OCI-LY7 (cell line): Measurements from ENCODE around the gene ANKRD9. TPM values are rescaled to one million over a fixed set of nuclear protein-coding genes. Genes with fewer than 3 reads are reported as not detected.

Source experiments
- BruUV-seq: library from RNA; stranded (reverse); fragments of 400-500 nt; replicated peaks from 2 replicates; lab custom pipeline; 2021; lab: Mats Ljungman, UMichigan
- CTCF ChIA-PET: fragments of 300-600 bp; sonication (Branson Sonifier 250); formaldehyde crosslinking; loops from one replicate; lab custom pipeline; 2022; ENCODE audit warnings: antibody characterized with exemption; ENCODE audit not compliant: unreplicated experiment; lab: Charles Lee
- POLR2A ChIA-PET: fragments of 300-600 bp; sonication (Branson Sonifier 250); formaldehyde crosslinking; loops from one replicate; lab custom pipeline; 2022; ENCODE audit warnings: antibody characterized with exemption; lab: Charles Lee
- DNase-seq: peaks from one replicate; pipeline ENCODE4 v3.0.0-alpha.2; 2015; ENCODE audit warnings: low spot score
- H2AFZ ChIP-seq: fragments of 200-600 bp; sonication (generic), shearing (Covaris generic); 2 replicates; pipeline ENCODE4 v1.6.1; 2014; ENCODE audit warnings: mild to moderate bottlenecking, antibody characterized with exemption, low read length, moderate library complexity
- H3K27ac ChIP-seq: fragments of 200-600 bp; sonication (generic); 2 replicates; pipeline ENCODE4 v1.5.1; 2014; ENCODE audit warnings: mixed run types, low read depth, mild to moderate bottlenecking, moderate library complexity, low read length, inconsistent platforms; ENCODE audit not compliant: poor library complexity, severe bottlenecking
- H3K36me3 ChIP-seq: fragments of 200-600 bp; sonication (generic); 2 replicates; pipeline ENCODE4 v1.6.1; 2014; ENCODE audit warnings: mild to moderate bottlenecking, antibody characterized with exemption, low read length, moderate library complexity, mixed read lengths; ENCODE audit not compliant: insufficient read depth
- H3K4me1 ChIP-seq: fragments of 200-600 bp; sonication (generic); 2 replicates; pipeline ENCODE4 v1.5.1; 2014; ENCODE audit warnings: mild to moderate bottlenecking, low read length; ENCODE audit not compliant: insufficient read depth, poor library complexity, severe bottlenecking
- H3K4me2 ChIP-seq: fragments of 200-600 bp; sonication (generic); 2 replicates; pipeline ENCODE4 v1.6.1; 2014; ENCODE audit warnings: mild to moderate bottlenecking, low read length
- H3K4me3 ChIP-seq: fragments of 200-600 bp; sonication (generic); 2 replicates; pipeline ENCODE4 v1.5.1; 2014; ENCODE audit warnings: mild to moderate bottlenecking, low read depth, low read length; ENCODE audit not compliant: poor library complexity, severe bottlenecking
- H3K79me2 ChIP-seq: fragments of 200-600 bp; sonication (generic); 2 replicates; pipeline ENCODE4 v1.6.1; 2016; ENCODE audit warnings: low read depth, mild to moderate bottlenecking, low read length, moderate library complexity, mixed read lengths; ENCODE audit not compliant: insufficient read depth
- H3K9me2 ChIP-seq: fragments of 200-600 bp; sonication (generic); 2 replicates; pipeline ENCODE4 v1.6.1; 2016; ENCODE audit warnings: mild to moderate bottlenecking, low read length, mixed read lengths; ENCODE audit not compliant: insufficient read depth
- H3K9me3 ChIP-seq: fragments of 200-600 bp; sonication (generic); 2 replicates; pipeline ENCODE4 v1.6.1; 2014; ENCODE audit warnings: mild to moderate bottlenecking, mixed run types, low read length, mixed read lengths
- H4K20me1 ChIP-seq: fragments of 200-600 bp; sonication (generic); 2 replicates; pipeline ENCODE4 v1.6.1; 2014; ENCODE audit warnings: mild to moderate bottlenecking, antibody characterized with exemption, low read length, moderate library complexity, mixed read lengths; ENCODE audit not compliant: insufficient read depth
- CTCF ChIP-seq: fragments of 200-600 bp; sonication (generic); conservative IDR thresholded peaks from 2 replicates; pipeline ENCODE4 v1.5.1; 2014; ENCODE audit warnings: mild to moderate bottlenecking, antibody characterized with exemption, low read length, moderate library complexity, mixed read lengths
- EZH2phosphoT487 ChIP-seq: fragments of 200-600 bp; sonication (generic); IDR thresholded peaks from 2 replicates; pipeline ENCODE4 v1.6.1; 2018; ENCODE audit warnings: low read depth, borderline replicate concordance, mild to moderate bottlenecking, mixed run types, antibody characterized with exemption, low read length, moderate library complexity, mixed read lengths
- intact Hi-C: fragments of 100-400 bp; cut with micrococcal nuclease; formaldehyde crosslinking; loops from one replicate; pipeline ENCODE4 v1.10.0; 2022; ENCODE audit not compliant: unreplicated experiment
- total RNA-seq, 2 experiments: library from RNA; depleted of rRNA in 1 of 2; stranded (reverse); fragments of >200 nt in 1 of 2; shearing (Covaris generic) in 1 of 2; gene quantifications; 2 replicates each; pipeline ENCODE4 v1.2.3, GENCODE V29; 2014 to 2022

Gene ANKRD9
- total RNA-seq, 2 experiments from 2014 or later, result 1.2 to 1.9 TPM

GRCh38 chr14:102495491-102496330 is 13.9 kb downstream of the ANKRD9 start:
- no peak overlapping the region for H3K4me3 ChIP-seq
- no peaks in the 10 kb centered on the region for H4K20me1 ChIP-seq
- no TSS peak for BruUV-seq
- ChIA-PET POLR2A (no interaction called here), CTCF (no interaction called here)
- no peaks in the 10 kb centered on the region for H3K79me2 ChIP-seq
- no peak for TF ChIP-seq EZH2phosphoT487
- TF ChIP-seq CTCF, result no peak
- intact Hi-C loops, result no loop called here
- H3K36me3 ChIP-seq, result no peaks in the 10 kb centered on the region
- no peaks in the 10 kb centered on the region for H3K4me1 ChIP-seq
- no peaks in the 10 kb centered on the region for H3K9me2 ChIP-seq
- H3K9me3 ChIP-seq, result no peaks in the 10 kb centered on the region
- H3K4me2 ChIP-seq, result no peak overlapping the region
- H2AFZ ChIP-seq, result no peak overlapping the region
- H3K27ac ChIP-seq, result no peak overlapping the region
- DNase-seq, result no peak

- CTCF ChIA-PET, result no interaction called here
- no TSS peak for BruUV-seq
Observed at GRCh38 chr14:102493585-102493984, 16.0 kb downstream of the ANKRD9 start.

More at GRCh38 chr14:102493585-102493984, 16.0 kb downstream of the ANKRD9 start:
- H3K4me1 ChIP-seq, result no peaks in the 10 kb centered on the region
- H4K20me1 ChIP-seq, result no peaks in the 10 kb centered on the region
- no peak overlapping the region for H2AFZ ChIP-seq
- no peaks in the 10 kb centered on the region for H3K36me3 ChIP-seq
- no peak overlapping the region for H3K4me3 ChIP-seq
- TF ChIP-seq EZH2phosphoT487, result no peak
- TF ChIP-seq CTCF, result no peak
- POLR2A ChIA-PET, result interaction anchor here (0.6 kb wide), 1 partner anchor 784 kb away, joined by 3 read pairs; no protein-coding TSS in a partner anchor
- H3K4me2 ChIP-seq, result no peak overlapping the region
- no peaks in the 10 kb centered on the region for H3K9me3 ChIP-seq
- H3K27ac ChIP-seq, result no peak overlapping the region
- DNase-seq, result no peak
- no peaks in the 10 kb centered on the region for H3K79me2 ChIP-seq
- intact Hi-C loops, result no loop called here
- H3K9me2 ChIP-seq, result no peaks in the 10 kb centered on the region
